Measurements from ENCODE around the gene SYS1.

- TF ChIP-seq CTCF (IDR thresholded peaks at IDR 0.05 in 2 of 3, conservative IDR thresholded peaks at IDR 0.05 in 1 of 3; ENCODE audit: borderline replicate concordance in 1 of 3, insufficient read depth in 1 of 3, low read depth in 2 of 3, low read length in 2 of 3) (no peak), POLR2AphosphoS5 (IDR thresholded peaks at IDR 0.05; ENCODE audit: low read depth, low read length) (no peak), ZNF274 (IDR thresholded peaks at IDR 0.05; ENCODE audit: low read depth, low read length) (no peak), EZH2phosphoT487 (IDR thresholded peaks at IDR 0.05; ENCODE audit: borderline replicate concordance) (no peak), EZH2 (IDR thresholded peaks at IDR 0.05) (no peak), RAD21 (IDR thresholded peaks at IDR 0.05; ENCODE audit: low read depth) (no peak), YY1 (IDR thresholded peaks at IDR 0.05; ENCODE audit: extremely low read depth, insufficient replicate concordance, low read depth, low read length) (no peak), CBX3 (IDR thresholded peaks at IDR 0.05; ENCODE audit: low read depth) (no peak)
Observed at GRCh38 chr20:45353746-45354145, 9.2 kb upstream of the SYS1 start.
